ENCODE data around the gene KRTAP5-7.

GRCh38 chr11:71505781-71506180 is 21.3 kb upstream of the KRTAP5-7 start:
- TF ChIP-seq CTCF (IDR thresholded peaks at IDR 0.05; ENCODE audit: low read length) (no peak), EZH2 (IDR thresholded peaks at IDR 0.05; ENCODE audit: borderline replicate concordance, low read length) (no peak)

Measured in OCI-LY1 (cell line).